Panc1 (cell line): ENCODE results near the gene ATP2B2. TPM values are rescaled to one million over a fixed set of nuclear protein-coding genes. Genes with fewer than 3 reads are reported as not detected.

Experiments
- ATAC-seq: fragments of 200-7000 bp; cut with Tn5 transposase; 2 replicates; pipeline ENCODE4 v1.9.1; 2020; ENCODE audit warnings: mild to moderate bottlenecking, moderate library complexity
- BruUV-seq: library from RNA; stranded (reverse); fragments of 400-500 nt; replicated peaks from 2 replicates; lab custom pipeline; 2021; lab: Mats Ljungman, UMichigan
- CTCF ChIA-PET: fragments of 300-600 bp; sonication (Branson Sonifier 250); formaldehyde crosslinking; loops from one replicate; lab custom pipeline; 2022; ENCODE audit warnings: antibody characterized with exemption; lab: Charles Lee
- POLR2A ChIA-PET: fragments of 300-600 bp; sonication (Branson Sonifier 250); formaldehyde crosslinking; loops from one replicate; lab custom pipeline; 2022; ENCODE audit warnings: antibody characterized with exemption; lab: Charles Lee
- DNase-seq: peaks from one replicate; pipeline ENCODE4 v3.0.0-alpha.2; 2010; ENCODE audit warnings: low read depth, low spot score
- H3K27ac ChIP-seq: 2 replicates; pipeline ENCODE4 v1.5.1; 2011; ENCODE audit warnings: mild to moderate bottlenecking, low read length, inconsistent platforms
- H3K27me3 ChIP-seq: fragments of 200-500 bp; sonication (Bioruptor generic); 2 replicates; pipeline ENCODE4 v1.6.0; 2014; ENCODE audit warnings: low read length, inconsistent platforms; ENCODE audit not compliant: control insufficient read depth, insufficient read depth
- H3K36me3 ChIP-seq: fragments of 200-500 bp; sonication (Bioruptor generic); 2 replicates; pipeline ENCODE4 v1.5.1; 2014; ENCODE audit warnings: inconsistent platforms, mild to moderate bottlenecking, low read length, moderate library complexity; ENCODE audit not compliant: control insufficient read depth, insufficient read depth
- H3K4me1 ChIP-seq: 2 replicates; pipeline ENCODE4 v1.5.1; 2011; ENCODE audit warnings: inconsistent platforms, mild to moderate bottlenecking, low read length, moderate library complexity; ENCODE audit not compliant: control insufficient read depth, insufficient read depth
- H3K4me3 ChIP-seq, 2 experiments: 2 replicates each; pipeline ENCODE4 v1.5.1; 2011 to 2012; ENCODE audit warnings: low read depth in 2 of 2, low read length in 2 of 2, mild to moderate bottlenecking in 2 of 2, inconsistent platforms in 1 of 2, moderate library complexity in 1 of 2
- H3K9me3 ChIP-seq: fragments of 200-500 bp; sonication (Bioruptor generic); 2 replicates; pipeline ENCODE4 v1.5.1; 2014; ENCODE audit warnings: low read depth, mild to moderate bottlenecking, inconsistent platforms, low read length, moderate library complexity; ENCODE audit not compliant: control insufficient read depth, insufficient read depth
- POLR2AphosphoS5 ChIP-seq: IDR thresholded peaks from 2 replicates; pipeline ENCODE4 v1.6.1; 2012; ENCODE audit warnings: mild to moderate bottlenecking, low read depth, low read length, moderate library complexity
- SIN3A ChIP-seq: IDR thresholded peaks from 2 replicates; pipeline ENCODE4 v1.6.1; 2012; ENCODE audit warnings: low read depth, mild to moderate bottlenecking, low read length, moderate library complexity, borderline replicate concordance; ENCODE audit not compliant: insufficient read depth
- TCF7L2 ChIP-seq: IDR thresholded peaks from 2 replicates; pipeline ENCODE4 v1.6.1; 2011; ENCODE audit warnings: mild to moderate bottlenecking, low read depth, low read length, inconsistent platforms
- in situ Hi-C: cut with HindIII; loops from 2 replicates; pipeline ENCODE4 v1.10.0; 2016; ENCODE audit warnings: low sequenced_read_pairs, low pct_unique_long_range_greater_than_20kb
- intact Hi-C: fragments of 100-400 bp; cut with micrococcal nuclease; formaldehyde crosslinking; loops from one replicate; pipeline ENCODE4 v1.10.0; 2022; ENCODE audit not compliant: unreplicated experiment
- total RNA-seq: library from RNA; stranded (reverse); gene quantifications from one replicate; pipeline ENCODE4 v1.2.1, GENCODE V29; 2021; ENCODE audit not compliant: unreplicated experiment
- TF ChIP-seq, protein P1 (sequence below): fragments of 450-650 bp; IDR thresholded peaks from 2 replicates; pipeline ENCODE4 v1.5.1; 2017; ENCODE audit warnings: mild to moderate bottlenecking
- TF ChIP-seq, protein P2 (sequence below), 2 experiments: IDR thresholded peaks; 2 replicates each; pipeline ENCODE4 v1.6.1; 2011 to 2012; ENCODE audit warnings: low read depth in 2 of 2, control low read depth in 1 of 2, low read length in 1 of 2, mild to moderate bottlenecking in 1 of 2, moderate library complexity in 1 of 2; ENCODE audit not compliant: insufficient read depth in 1 of 2

The ATP2B2 gene
- total RNA-seq, 1 experiment from 2014 or later = not detected

DNA sequence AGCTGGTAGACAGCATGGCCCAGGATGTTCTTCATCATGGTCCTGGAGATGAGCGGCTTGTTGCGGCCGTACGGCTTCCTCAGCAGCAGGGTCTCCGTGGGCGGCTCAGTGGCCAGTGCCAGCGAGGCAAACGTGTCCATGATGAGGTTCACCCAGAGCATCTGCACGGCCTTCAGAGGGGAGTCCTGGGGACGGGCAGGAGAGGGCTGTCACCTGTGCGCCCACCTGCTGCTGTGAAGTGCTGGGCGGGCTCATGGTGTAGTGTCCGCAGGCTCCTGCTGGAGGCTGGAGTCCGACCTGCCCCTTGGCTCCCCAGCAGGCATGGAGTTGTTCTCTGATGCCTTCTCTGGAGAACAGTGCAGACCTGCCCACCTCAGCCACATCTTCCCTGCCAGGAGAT is 162.6 kb downstream of the ATP2B2 start:
- in situ Hi-C loops (no loop called here), intact Hi-C loops (no loop called here)
- CTCF ChIA-PET = no interaction called here

GRCh38 chr3:10341901-10342398 is 163.4 kb downstream of the ATP2B2 start:
- ATAC-seq = no peak
- intact Hi-C loops = no loop called here

More for the DNA sequence above, 162.6 kb downstream of the ATP2B2 start:
- no peak for DNase-seq
- no TSS peak for BruUV-seq
- Histone ChIP-seq H3K27me3 (no peaks in the 10 kb centered on the region), H3K4me3 (no peak overlapping the region), H3K9me3 (no peaks in the 10 kb centered on the region), H3K36me3 (no peaks in the 10 kb centered on the region), H3K27ac (no peak overlapping the region), H3K4me1 (no peaks in the 10 kb centered on the region)
- no peak for ATAC-seq
- POLR2A ChIA-PET = no interaction called here
- no peak for TF ChIP-seq TCF7L2
- TF ChIP-seq, protein P1, sequence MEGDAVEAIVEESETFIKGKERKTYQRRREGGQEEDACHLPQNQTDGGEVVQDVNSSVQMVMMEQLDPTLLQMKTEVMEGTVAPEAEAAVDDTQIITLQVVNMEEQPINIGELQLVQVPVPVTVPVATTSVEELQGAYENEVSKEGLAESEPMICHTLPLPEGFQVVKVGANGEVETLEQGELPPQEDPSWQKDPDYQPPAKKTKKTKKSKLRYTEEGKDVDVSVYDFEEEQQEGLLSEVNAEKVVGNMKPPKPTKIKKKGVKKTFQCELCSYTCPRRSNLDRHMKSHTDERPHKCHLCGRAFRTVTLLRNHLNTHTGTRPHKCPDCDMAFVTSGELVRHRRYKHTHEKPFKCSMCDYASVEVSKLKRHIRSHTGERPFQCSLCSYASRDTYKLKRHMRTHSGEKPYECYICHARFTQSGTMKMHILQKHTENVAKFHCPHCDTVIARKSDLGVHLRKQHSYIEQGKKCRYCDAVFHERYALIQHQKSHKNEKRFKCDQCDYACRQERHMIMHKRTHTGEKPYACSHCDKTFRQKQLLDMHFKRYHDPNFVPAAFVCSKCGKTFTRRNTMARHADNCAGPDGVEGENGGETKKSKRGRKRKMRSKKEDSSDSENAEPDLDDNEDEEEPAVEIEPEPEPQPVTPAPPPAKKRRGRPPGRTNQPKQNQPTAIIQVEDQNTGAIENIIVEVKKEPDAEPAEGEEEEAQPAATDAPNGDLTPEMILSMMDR = no peak
- TF ChIP-seq POLR2AphosphoS5 = no peak
- no peak for TF ChIP-seq SIN3A
- TF ChIP-seq, protein P2, sequence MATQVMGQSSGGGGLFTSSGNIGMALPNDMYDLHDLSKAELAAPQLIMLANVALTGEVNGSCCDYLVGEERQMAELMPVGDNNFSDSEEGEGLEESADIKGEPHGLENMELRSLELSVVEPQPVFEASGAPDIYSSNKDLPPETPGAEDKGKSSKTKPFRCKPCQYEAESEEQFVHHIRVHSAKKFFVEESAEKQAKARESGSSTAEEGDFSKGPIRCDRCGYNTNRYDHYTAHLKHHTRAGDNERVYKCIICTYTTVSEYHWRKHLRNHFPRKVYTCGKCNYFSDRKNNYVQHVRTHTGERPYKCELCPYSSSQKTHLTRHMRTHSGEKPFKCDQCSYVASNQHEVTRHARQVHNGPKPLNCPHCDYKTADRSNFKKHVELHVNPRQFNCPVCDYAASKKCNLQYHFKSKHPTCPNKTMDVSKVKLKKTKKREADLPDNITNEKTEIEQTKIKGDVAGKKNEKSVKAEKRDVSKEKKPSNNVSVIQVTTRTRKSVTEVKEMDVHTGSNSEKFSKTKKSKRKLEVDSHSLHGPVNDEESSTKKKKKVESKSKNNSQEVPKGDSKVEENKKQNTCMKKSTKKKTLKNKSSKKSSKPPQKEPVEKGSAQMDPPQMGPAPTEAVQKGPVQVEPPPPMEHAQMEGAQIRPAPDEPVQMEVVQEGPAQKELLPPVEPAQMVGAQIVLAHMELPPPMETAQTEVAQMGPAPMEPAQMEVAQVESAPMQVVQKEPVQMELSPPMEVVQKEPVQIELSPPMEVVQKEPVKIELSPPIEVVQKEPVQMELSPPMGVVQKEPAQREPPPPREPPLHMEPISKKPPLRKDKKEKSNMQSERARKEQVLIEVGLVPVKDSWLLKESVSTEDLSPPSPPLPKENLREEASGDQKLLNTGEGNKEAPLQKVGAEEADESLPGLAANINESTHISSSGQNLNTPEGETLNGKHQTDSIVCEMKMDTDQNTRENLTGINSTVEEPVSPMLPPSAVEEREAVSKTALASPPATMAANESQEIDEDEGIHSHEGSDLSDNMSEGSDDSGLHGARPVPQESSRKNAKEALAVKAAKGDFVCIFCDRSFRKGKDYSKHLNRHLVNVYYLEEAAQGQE (IDR thresholded peaks at IDR 0.05; ENCODE audit: insufficient read depth in 1 of 2, low read depth in 2 of 2, low read length in 1 of 2) = no peak

More at GRCh38 chr3:10341901-10342398, 163.4 kb downstream of the ATP2B2 start:
- ChIA-PET POLR2A (no interaction called here), CTCF (no interaction called here)
- no peaks in the 10 kb centered on the region for H3K27me3 ChIP-seq
- H3K36me3 ChIP-seq = no peaks in the 10 kb centered on the region
- no peak for DNase-seq
- H3K4me3 ChIP-seq = no peak overlapping the region
- no TSS peak for BruUV-seq
- in situ Hi-C loops = no loop called here
- no peaks in the 10 kb centered on the region for H3K4me1 ChIP-seq
- no peak overlapping the region for H3K27ac ChIP-seq
- TF ChIP-seq SIN3A (no peak), TCF7L2 (no peak), POLR2AphosphoS5 (no peak)
- TF ChIP-seq, protein P1 = no peak
- TF ChIP-seq, protein P2 (IDR thresholded peaks at IDR 0.05; ENCODE audit: insufficient read depth in 1 of 2, low read depth in 2 of 2, low read length in 1 of 2) = no peak
- no peaks in the 10 kb centered on the region for H3K9me3 ChIP-seq
